Spinal cord (tissue), 10 donors: ENCODE results near the gene ZNF311. TPM values are rescaled to one million over a fixed set of nuclear protein-coding genes. Genes with fewer than 3 reads are reported as not detected.
A peak's percentile ranks its signal among the peaks of the same experiment; 100 is the strongest.

ENCODE experiments used
- DNase-seq, 6 donors: peaks; one replicate each; pipeline versions ENCODE4 v3.0.0 to v3.0.0-alpha.2; 2013 to 2015; ENCODE audit warnings: low spot score in 6 of 6, low read depth in 4 of 6
- H3K27ac ChIP-seq: one replicate; pipeline ENCODE4 v1.5.1; 2013; ENCODE audit warnings: low read depth, low read length, control low read depth
- H3K27me3 ChIP-seq: one replicate; pipeline ENCODE4 v1.6.1; 2013; ENCODE audit warnings: low read length; ENCODE audit not compliant: control insufficient read depth, insufficient read depth
- H3K36me3 ChIP-seq: one replicate; pipeline ENCODE4 v1.6.1; 2013; ENCODE audit warnings: low read length; ENCODE audit not compliant: control insufficient read depth, insufficient read depth
- H3K4me1 ChIP-seq: one replicate; pipeline ENCODE4 v1.6.1; 2013; ENCODE audit warnings: low read length; ENCODE audit not compliant: control insufficient read depth, insufficient read depth
- H3K4me3 ChIP-seq: one replicate; pipeline ENCODE4 v1.5.1; 2013; ENCODE audit warnings: low read depth, low read length, control low read depth
- H3K9me3 ChIP-seq: one replicate; pipeline ENCODE4 v1.6.1; 2013; ENCODE audit warnings: low read length; ENCODE audit not compliant: control insufficient read depth, insufficient read depth
- WGBS: methylation state at CpG from one replicate; pipeline ENCODE4 v1.1.5; 2013; ENCODE audit warnings: missing lambda C conversion rate; ENCODE audit not compliant: insufficient coverage; 5-methylcytosine and 5-hydroxymethylcytosine counted together
- polyA plus RNA-seq, 2 donors: library from polyadenylated mRNA; unstranded; fragments of 120-200 nt; gene quantifications; one replicate each; pipeline ENCODE4 v1.2.1, GENCODE V29; 2013; ENCODE audit not compliant: insufficient read length in 2 of 2
- total RNA-seq, 2 donors: library from RNA; depleted of rRNA in 1 of 2; stranded (reverse); fragments of 120-200 nt in 1 of 2; fragments of >200 nt in 1 of 2; gene quantifications; one replicate each; pipeline versions ENCODE4 v1.2.3 to v1.2.4, GENCODE V29; 2013 to 2014
- donor health status: healthy.

ZNF311 gene
- total and polyA plus RNA-seq, 4 donors, result 3.1 to 6.9 (median 6.2) TPM

- peak; percentile 86 to 99 (median 89) for DNase-seq
- Histone ChIP-seq H3K4me1 (peaks cover 11% of the 10 kb centered on the region), H3K9me3 (no peaks in the 10 kb centered on the region), H3K4me3 (peak overlapping the region; percentile 54), H3K27ac (peak overlapping the region; percentile 95), H3K36me3 (no peaks in the 10 kb centered on the region), H3K27me3 (peaks cover 15% of the 10 kb centered on the region)
- WGBS, result 8% methylated on average over 18 of the region's 31 CpGs
Measured at GRCh38 chr6:28985462-28986164, 19.5 kb downstream of the ZNF311 start.

GRCh38 chr6:28983838-28984237 lies 21.3 kb downstream of the ZNF311 start:
- 24% methylated on average over 3 of the region's 5 CpGs for WGBS

GRCh38 chr6:28982476-28983266 lies 22.4 kb downstream of the ZNF311 start:
- Histone ChIP-seq H3K27ac (peak overlapping the region; percentile 80), H3K27me3 (peaks cover 5% of the 10 kb centered on the region), H3K4me3 (peak overlapping the region; percentile 90), H3K9me3 (no peaks in the 10 kb centered on the region), H3K4me1 (peaks cover 4% of the 10 kb centered on the region), H3K36me3 (no peaks in the 10 kb centered on the region)
- DNase-seq, result peak in 3 of 6 donors; percentile 52 to 82 (median 71)
- WGBS, result 0% methylated on average over 9 of the region's 17 CpGs

More at GRCh38 chr6:28983838-28984237, 21.3 kb downstream of the ZNF311 start:
- Histone ChIP-seq H3K4me1 (peaks cover 11% of the 10 kb centered on the region), H3K27ac (no peak overlapping the region), H3K4me3 (peak overlapping the region; percentile 54), H3K36me3 (no peaks in the 10 kb centered on the region), H3K9me3 (no peaks in the 10 kb centered on the region), H3K27me3 (peaks cover 5% of the 10 kb centered on the region)
- DNase-seq, result no peak

- H3K4me1 ChIP-seq, result peaks cover 9% of the 10 kb centered on the region
- H3K27ac ChIP-seq, result peak overlapping the region; percentile 80
- H3K36me3 ChIP-seq, result no peaks in the 10 kb centered on the region
- no peaks in the 10 kb centered on the region for H3K9me3 ChIP-seq
- peaks cover 13% of the 10 kb centered on the region for H3K27me3 ChIP-seq
- H3K4me3 ChIP-seq, result peak overlapping the region; percentile 90
- DNase-seq, result peak; percentile 65 to 97 (median 88)
- WGBS, result 0% methylated on average over 4 of the region's 23 CpGs
Measured at GRCh38 chr6:28981833-28982475, 23.2 kb downstream of the ZNF311 start.

DNA sequence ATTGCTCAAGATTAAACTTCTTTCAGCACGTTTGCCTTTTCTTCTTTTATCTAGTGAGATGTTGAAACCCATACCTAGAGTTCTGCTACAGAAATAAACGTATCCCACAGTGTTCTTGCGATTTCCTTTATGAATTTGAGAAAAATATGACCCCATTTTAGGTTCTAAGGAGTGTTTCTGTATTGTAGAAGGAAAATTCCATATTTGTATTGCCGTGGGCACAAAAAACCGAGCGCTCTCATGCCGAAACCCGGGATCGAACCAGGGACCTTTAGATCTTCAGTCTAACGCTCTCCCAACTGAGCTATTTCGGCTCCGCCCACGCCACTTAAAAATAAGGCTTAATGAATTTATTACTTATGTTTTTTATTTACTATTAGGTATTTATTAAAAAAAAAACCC lies 23.7 kb downstream of the ZNF311 start:
- peak overlapping the region; percentile 90 for H3K4me3 ChIP-seq
- peak; percentile 58 to 96 (median 76) for DNase-seq
- H3K4me1 ChIP-seq, result peaks cover 9% of the 10 kb centered on the region
- peak overlapping the region; percentile 80 for H3K27ac ChIP-seq
- no peaks in the 10 kb centered on the region for H3K36me3 ChIP-seq
- H3K27me3 ChIP-seq, result peaks cover 14% of the 10 kb centered on the region
- no peaks in the 10 kb centered on the region for H3K9me3 ChIP-seq
- WGBS, result no CpG with 5 or more reads among the region's 13 CpGs

DNA sequence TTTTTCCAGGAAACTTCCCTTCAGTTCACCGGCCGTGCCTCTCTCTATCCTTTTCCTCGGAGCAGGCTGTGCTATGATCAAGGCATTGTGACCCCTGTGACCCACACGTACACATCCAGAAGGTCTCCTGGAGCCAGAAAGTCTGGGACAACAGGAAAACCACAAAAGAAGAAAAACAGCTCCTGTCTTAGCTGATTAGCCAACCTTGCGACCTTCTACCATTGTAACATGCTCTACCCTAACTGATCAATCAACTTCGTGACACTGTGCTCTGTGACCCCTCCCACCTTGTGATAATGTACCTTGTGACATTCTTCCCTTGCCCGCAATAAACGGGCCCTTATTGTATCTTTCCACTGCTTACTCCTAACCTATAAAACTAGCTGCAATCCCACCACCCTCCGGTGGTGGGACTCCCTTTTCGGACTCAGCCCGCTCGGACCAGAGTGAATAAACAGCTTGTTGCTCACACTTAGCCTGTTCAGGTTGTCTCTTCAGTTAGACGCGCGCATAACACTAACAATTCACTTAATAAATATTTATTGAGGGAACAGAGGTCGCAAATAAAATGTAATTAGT lies 24.2 kb downstream of the ZNF311 start:
- WGBS, result 0% methylated on average over 10 of the region's 16 CpGs
- no peaks in the 10 kb centered on the region for H3K36me3 ChIP-seq
- peaks cover 9% of the 10 kb centered on the region for H3K4me1 ChIP-seq
- peaks cover 14% of the 10 kb centered on the region for H3K27me3 ChIP-seq
- H3K9me3 ChIP-seq, result no peaks in the 10 kb centered on the region
- H3K27ac ChIP-seq, result peak overlapping the region; percentile 80
- DNase-seq, result peak in 4 of 6 donors; percentile 56 to 94 (median 76)
- peak overlapping the region; percentile 90 for H3K4me3 ChIP-seq

DNA sequence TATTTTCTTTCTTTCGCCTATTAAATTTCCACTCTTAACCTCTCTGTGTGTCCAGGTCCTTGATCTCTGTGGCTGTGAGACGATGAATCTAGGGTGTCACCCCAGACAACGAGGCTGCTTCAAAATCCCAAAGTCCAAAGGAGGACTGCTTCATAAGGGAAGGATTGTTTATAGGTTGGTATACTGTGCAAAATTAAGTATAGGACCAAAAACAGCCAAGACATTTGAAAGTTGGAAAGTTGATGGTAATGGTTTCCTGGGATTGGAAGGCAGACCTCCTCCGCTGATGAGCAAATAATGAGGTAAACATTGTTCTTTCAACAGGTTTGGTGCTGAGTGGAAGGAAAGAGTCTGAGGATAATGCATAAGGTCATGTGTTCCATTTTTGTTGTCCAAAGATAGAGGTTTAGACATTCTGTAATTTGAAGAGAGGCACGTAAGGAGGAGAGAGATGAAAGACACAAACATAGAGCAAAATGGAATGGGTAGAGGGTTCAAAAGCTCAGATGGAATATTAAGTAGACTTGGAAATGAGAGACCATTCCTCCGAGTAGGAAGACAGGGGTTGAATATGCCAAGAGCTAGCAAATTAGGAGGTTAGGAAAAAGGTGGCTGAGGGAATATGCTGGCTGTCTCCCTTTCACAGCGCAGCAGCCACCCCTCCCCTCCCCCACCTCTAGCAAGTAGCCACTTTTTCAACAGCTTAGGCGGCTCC lies 24.8 kb downstream of the ZNF311 start:
- Histone ChIP-seq H3K27me3 (peaks cover 14% of the 10 kb centered on the region), H3K27ac (peak overlapping the region; percentile 80), H3K36me3 (no peaks in the 10 kb centered on the region), H3K4me3 (peak overlapping the region; percentile 90), H3K4me1 (peaks cover 9% of the 10 kb centered on the region), H3K9me3 (no peaks in the 10 kb centered on the region)
- WGBS, result 58% methylated on average over 6 of the region's 8 CpGs
- peak in 2 of 6 donors; percentile 42 to 48 for DNase-seq

GRCh38 chr6:28979679-28980078 lies 25.4 kb downstream of the ZNF311 start:
- H3K9me3 ChIP-seq, result no peaks in the 10 kb centered on the region
- H3K4me3 ChIP-seq, result no peak overlapping the region
- peaks cover 14% of the 10 kb centered on the region for H3K27me3 ChIP-seq
- H3K4me1 ChIP-seq, result peaks cover 9% of the 10 kb centered on the region
- no peaks in the 10 kb centered on the region for H3K36me3 ChIP-seq
- no peak overlapping the region for H3K27ac ChIP-seq
- 50% methylated on average over 1 of the region's 2 CpGs for WGBS
- no peak for DNase-seq
